Activated CD4-positive, alpha-beta T cell treated with anti-CD3 and anti-CD28 coated beads for 4 hours (primary cell): ENCODE measurements around the gene CCDC7.
"Not testable (repeated sequence)": the region's sequence is repeated elsewhere in the genome, so short reads cannot be mapped to it uniquely, and the experiment has no call there.

Source experiments
- DNase-seq, 2 donors: peaks; one replicate each; pipeline ENCODE4 v3.0.0-alpha.2; 2020

Gene CCDC7

DNA sequence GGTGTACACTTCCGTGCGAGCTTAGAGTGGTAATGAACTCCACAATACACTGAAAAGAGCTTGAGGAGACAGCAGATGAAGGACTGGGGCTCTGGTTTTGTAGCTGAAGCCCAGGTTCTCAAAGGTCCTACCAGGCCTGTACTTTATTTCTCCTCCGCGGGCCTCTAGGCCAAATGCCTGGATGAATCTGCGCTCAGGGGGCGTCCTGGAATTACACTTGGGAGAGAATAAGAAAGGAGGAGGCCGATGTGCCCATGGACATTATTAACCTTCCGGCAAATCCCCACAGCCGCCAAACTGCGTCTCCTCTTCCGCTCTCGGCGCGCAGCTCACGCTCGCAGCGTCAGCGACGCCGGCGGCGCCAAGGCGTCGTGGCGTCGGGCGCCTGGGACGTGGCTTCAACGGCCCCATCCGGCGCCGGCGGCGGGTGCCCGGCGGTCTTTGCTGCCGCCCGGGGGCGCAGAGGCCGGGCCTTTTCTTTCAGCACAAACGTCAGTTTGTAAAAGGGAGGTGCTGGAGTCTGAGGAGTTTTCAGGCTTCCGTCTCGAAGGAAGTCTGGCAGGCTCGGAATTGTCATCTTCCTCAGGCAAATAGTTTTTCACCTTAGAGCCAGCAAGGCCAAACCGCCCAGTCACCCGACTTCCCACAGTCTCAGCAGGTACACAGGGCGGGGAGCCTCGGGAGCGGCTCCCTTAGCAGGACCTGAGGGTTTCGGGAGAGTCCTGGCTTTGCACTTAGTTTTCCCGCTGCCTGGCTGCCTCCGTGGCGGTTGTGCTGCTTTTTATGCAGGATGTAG is at the start of gene CCDC7:
CCDC7 (plus strand) TSS at position 401 of the 796 bp plus-strand sequence. CDS start 5,503 bp downstream, outside the sequence.
- DNase-seq: peak; percentile 74 to 80

DNA sequence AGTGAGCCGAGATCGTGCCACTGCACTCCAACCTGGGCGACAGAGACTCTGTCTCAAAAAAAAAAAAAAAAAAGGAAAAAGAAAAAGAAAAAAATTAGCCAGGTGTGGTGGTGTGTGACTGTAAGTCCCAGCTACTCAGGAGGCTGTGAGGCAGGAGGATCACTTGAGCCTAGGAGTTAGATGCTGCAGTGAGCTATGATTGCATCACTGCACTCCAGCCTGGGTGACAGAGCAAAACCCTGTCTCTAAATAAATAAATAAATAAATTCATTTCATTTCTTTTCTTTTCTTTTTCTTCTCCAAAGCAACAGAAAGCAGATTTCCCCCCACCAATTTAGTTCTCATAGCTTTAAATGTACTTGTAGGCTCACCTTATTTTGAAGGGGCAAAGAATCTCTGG is 48.8 kb upstream of the CCDC7 start:
- DNase-seq: not testable (repeated sequence)

DNA sequence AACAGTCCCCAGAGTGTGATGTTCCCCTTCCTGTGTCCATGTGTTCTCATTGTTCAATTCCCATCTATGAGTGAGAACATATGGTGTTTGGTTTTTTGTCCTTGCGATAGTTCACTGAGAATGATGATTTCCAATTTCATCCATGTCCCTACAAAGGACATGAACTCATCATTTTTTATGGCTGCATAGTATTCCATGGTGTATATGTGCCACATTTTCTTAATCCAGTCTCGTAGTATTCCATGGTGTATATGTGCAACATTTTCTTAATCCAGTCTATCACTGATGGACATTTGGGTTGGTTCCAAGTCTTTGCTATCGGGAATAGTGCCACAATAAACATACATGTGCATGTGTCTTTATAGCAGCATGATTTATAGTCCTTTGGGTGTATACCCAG is 46.2 kb upstream of the CCDC7 start:
- DNase-seq: not testable (repeated sequence)

DNA sequence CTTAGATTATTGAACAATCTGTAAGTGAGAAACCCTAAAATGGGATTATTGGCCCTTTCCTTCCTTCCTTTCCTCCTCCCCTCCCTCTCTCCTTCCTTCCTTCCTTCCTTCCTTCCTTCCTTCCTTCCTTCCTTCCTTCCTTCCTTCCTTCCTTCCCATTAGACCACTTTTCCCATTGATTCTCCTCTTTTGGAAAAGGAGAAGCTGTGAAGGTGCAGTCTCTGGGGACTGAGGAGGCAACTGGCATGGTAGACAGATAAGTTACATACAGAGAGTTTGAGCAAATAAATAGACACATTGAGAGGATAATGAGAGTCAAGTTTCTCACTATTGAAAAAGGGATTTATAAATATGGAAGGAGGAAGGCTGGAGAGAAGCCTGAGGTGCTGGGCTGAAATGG is 45.0 kb upstream of the CCDC7 start:
- DNase-seq: no peak

DNA sequence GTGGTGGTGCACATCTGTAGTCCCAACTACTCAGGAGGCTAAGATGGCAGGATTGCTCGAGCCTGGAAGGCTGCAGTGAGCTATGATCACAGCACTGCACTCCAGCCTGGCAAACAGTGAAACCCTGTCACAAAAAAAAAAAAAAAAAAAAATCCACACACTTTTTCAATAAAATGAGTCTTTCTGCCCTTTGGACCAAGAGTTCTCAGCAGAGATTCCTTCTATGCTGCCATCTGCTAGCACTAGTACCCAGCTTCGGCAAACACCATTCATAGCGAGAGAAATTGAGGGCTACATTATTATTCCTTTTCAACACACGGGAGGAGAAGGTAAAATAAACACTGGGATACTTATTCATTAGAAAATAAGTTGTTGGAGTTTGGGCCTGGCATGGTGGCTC is 43.4 kb upstream of the CCDC7 start:
- no peak for DNase-seq

DNA sequence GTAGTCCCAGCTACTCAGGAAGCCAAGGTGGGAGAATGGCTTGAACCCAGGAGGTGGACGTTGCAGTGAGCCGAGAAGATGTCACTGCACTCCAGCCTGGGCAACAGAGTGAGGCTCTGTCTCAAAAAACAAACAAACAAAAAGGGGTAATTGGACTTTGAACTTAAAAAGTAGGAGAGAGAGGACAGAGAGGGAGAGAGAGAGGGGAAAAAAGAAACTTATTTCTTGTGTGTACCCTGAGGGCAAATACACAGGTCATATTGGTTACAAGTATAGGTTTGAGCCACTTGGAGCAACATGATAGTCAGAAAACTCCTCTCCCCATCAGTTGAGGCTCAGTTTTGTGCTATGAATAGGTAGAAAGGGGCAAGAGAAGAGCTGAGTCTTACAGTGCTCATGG is 42.8 kb upstream of the CCDC7 start:
- DNase-seq: no peak

DNA sequence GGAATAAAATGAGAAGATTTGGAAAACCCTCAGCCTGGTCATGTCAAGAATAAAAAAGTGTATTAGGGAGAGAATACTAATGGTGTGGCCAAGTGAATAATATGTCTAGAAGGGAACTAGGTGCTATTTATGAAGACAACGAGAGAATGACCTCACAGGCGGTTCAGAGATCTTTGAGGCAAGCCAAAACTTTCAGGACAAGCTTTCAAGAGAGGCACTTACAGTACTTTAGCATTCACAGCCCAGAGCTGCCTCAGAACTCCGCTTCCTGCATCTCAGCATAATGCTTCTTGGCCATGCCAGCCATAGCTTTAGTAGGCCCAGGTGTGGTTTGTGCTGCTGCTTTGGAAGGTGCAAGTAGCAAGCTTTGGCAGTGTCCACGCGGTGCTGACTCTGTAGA is 37.2 kb upstream of the CCDC7 start:
- DNase-seq: no peak

DNA sequence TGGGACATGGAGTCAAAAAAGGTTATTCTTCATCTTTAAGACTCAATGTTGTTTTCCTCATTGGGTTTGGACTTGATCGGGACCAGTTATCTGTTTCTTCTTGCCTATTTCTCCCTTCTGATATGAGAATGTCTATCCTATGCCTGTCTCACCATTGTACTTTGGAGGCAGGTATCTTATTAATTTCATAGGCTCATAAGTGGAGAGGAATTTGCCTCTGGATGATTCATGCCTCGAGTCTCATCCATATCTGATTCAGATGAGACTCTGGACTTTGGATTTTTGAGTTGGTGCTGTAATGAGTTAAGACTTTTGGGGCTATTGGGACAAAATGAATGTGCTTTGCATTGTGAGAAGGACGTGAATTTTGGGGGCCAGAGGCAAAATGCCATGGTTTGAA is 36.2 kb upstream of the CCDC7 start:
- no peak for DNase-seq

DNA sequence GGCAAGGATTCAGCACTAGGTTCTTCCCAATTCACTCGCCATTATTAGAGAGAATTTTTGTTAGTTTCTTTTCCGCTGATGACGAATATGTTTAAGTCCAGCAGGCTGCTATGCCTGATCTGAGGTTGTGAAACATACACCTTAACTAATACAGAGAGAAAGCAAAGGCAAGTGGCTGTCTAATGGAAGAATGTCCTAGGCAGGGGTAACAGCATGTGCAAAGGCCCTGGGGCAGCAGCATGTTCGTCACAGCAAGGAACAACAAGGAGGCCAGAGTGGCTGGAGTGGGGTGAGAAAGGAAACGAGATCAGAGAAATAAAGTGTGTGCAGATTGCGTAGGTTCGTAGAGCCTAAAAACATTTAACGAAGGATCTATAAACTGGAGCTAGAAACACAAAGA is 35.4 kb upstream of the CCDC7 start:
- DNase-seq: no peak

DNA sequence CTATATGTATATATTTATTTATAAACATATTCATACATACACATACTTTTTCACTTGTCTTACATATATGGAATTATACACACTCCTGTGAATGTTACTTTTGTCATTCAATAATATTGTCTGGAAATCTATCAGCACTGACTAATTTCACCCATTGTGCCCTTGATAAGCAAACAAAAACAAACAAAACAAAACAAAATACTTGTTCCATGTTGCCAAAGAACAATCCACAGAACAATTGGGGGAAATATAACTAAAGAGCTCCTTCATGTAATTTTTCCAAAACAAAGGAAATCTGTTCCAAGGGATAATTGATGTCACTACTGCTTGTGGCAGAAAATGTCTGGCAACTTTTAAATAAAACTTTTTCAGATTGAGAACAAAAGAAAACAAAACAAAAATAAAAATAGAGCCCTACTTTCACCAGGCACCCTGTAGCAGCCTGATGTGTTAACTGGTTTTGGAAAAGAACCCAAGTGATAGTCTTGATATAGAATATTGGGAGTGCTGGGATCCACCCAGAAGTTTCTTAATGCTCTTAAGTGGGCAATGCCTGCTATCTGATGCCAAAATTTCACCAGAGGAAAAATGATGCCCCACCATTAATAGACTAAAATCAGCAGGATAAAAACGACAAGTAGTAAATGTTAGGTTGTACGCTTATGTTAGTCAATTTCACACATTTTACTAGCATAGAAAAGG is 34.0 kb upstream of the CCDC7 start:
- no peak for DNase-seq

DNA sequence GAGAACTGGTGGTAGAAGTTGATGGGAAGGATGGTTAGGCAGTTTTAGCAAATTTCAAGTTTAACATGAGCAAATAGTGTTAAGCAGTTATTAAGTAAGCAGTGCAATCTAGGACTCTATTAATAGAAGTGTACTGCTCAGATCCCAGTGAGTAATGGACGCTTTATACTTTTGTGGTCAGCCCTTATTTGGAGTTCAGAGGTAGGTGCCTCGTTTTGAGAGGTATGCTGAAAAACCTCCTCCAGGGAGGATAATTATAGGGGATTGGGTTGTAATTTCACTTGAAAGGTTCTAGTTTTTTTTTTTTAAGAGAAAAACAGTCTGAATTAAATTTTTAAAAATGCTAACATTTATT is 33.5 kb upstream of the CCDC7 start:
- DNase-seq: no peak

DNA sequence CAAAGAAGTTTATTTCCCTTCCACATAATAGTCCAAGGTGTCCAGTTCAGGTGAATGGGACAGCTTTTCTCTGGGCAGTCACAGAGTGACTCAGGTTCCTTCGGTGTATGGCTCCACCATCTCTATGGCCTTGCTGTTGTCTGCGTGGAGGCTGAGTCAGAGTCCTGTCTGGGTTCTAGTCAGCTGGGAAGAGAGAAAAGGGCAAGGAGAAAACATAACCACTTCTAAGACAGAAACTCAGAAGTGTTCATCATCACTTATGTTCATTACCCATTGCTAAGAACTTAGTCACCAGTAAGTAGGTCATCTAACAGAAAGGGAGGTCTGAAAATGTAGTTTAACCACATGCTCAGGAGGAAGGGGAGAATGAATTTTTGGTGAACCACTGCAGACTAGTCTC is 32.4 kb upstream of the CCDC7 start:
- peak; percentile 27 to 39 for DNase-seq

DNA sequence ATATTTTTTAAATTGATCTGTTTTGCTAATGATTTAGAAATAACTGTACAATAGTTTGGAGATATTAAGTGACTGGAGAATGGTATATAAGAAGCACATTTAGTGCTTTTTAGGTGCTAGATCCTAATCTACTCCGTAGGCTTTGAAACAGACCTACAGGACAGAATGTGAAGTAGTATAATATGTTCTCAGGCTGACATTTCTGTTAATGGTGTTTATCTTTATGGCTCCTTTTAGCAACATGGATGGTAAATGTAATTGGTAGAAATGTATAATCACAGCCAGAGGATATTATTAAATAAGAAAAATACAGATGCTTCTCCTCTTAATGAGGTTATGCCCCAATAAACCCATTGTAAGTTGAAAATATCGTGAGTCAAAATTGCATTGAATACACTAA is 30.6 kb upstream of the CCDC7 start:
- no peak for DNase-seq

DNA sequence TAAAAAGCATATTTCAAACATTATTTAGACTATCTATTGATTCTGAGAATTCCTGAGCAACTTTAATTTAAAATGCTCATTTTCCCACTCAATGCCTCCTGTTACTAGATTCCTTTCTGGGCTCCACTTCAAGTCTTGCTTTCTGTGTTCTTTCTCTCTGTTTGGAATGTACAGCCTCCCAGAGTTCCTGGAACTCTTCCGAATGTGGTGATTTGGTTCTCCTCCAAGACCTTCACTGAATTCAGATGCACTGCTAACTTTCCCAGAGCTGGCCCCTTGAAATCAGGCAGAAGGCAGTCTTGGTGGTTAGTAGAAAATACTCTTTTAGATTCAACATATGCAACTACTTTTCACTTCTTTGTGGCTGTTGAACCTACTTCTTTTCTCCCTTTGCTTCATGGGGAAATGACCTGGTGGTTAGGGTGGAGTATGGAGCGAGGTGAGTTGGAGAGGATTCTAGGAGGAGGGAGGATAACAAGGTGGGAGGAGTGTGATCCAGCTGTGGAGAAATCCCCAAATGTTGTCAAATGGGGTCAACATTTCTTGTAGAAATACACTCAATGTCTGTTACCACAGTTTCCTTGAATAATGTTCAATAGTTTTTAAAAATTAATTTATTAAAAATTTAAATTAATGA is 27.9 kb upstream of the CCDC7 start:
- no peak for DNase-seq

DNA sequence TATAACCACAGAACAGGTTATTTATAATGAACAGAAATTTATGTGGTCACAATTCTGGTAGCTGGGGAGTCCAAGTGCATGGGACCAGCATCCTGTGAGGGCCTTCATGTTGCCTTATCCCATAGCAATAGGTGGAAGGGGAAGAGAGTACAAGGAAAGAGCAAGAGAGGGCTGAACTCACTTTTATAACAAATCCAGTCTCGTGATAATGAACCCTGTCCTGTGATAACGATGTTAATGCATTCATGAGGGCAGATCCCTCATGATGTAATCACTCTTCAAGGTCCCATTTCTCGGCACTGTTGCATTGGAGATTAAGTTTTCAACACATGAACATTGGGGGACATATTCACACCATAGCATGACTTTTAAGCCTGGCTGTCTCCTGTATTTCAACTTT is 27.4 kb upstream of the CCDC7 start:
- DNase-seq: no peak

DNA sequence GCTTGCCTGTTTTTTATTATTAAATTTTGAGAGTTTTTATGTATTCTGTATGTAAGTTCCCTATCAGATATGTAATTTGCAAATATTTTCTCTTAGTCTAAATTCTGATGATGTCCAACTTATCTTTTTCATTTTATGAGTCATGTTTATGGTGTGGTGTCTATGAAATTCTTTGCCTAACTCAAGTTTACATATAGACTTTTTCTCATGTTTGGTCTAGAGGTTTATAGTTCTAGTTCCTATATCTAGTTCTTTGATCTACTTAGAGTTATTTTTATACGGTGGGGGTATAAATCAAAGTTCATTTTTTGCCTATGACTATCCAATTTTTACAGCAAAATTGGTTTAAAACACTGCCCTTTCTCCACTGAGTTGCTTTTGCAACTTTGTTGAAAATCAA is 26.3 kb upstream of the CCDC7 start:
- DNase-seq: no peak

DNA sequence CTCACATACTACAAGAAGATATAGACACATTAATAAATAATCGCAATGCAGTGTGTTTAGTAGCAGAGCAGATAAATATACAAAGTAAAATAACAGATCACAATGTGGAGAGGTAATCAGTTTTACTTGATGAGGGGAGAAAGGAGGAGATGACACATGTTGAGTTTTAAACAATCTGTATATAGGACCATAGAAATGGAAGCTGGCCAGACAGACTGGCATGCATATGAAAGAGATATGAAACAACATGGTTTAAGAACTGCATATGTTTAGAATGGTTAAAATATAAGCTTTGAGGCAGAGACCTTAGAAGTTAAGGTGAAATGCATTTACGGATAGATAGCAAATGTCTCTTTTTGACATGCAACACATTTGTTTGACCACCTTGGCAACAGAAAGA is 19.8 kb upstream of the CCDC7 start:
- DNase-seq: no peak

DNA sequence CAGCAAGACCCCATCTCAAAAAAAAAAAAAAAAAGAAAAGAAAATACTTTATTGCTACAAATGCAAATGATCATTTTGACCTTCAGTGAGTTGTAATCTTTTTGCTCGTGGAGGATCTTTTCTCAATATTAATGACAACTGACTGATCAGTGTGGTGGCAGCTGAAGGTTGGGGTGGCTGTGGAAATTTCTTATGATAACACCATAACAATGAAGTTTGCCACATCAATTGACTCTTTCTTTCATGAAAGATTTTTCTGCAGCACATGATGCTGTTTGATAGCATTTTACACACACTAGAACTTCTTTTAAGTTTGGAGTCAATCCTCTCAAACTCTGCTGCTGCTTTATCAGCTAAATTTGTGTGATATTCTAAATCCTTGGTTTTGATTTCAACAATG is 12.4 kb upstream of the CCDC7 start:
- no peak for DNase-seq

DNA sequence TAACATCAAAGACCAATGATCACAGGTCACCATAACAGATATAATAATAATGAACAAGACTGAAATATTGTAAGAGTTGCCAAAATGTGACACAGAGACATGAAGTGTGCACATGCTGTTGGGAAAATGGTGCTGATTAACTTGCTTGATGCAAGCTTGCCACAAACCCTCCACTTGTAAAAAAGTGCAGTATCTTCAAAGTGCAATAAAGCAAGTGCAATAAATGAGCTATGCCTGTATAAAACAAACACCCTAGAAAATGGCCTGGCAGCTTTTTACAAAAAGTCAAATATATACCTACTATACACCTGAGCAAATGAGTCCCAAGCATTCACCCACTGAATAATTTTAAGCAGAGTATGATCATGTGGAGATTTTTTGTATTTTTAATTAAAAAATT is 9.7 kb upstream of the CCDC7 start:
- no peak for DNase-seq

DNA sequence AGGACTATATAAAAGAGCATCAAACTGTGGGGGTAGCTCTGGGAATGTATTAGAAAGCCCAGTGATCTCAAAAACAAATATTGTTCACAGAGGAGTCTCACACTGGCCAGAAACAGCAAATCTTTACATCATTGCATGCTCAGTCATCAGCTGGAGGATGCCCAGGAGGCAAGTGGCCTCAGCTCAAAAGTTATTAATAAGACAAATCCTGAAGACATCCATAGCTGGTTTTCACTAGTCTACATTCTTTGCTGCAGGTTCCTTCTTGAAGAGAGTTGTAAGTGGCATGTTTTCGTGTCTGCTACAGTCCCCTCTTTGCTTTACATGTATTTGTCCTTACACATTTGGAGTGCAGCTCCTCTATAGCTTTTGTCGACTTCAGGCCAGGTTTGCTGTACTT is 8.6 kb upstream of the CCDC7 start:
- no peak for DNase-seq

DNA sequence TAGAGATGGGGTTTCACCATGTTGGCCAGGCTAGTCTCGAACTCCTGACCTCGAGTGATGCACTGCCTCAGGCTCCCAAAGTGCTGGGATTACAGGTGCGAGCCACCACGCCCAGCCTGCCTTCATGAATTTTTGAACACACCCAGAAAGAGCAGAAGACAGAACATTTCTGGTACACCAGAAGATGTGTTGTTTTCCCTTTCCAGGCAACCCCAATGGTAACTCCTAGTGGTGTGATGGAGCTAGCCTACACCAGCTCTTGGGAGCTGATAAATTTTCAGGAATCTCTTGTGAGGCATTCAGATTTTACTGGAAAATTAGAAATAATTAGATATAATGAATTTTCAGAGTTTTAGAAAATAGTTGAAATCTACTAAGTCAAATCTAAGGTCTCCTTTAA is 904 bp upstream of the CCDC7 start:
- no peak for DNase-seq

DNA sequence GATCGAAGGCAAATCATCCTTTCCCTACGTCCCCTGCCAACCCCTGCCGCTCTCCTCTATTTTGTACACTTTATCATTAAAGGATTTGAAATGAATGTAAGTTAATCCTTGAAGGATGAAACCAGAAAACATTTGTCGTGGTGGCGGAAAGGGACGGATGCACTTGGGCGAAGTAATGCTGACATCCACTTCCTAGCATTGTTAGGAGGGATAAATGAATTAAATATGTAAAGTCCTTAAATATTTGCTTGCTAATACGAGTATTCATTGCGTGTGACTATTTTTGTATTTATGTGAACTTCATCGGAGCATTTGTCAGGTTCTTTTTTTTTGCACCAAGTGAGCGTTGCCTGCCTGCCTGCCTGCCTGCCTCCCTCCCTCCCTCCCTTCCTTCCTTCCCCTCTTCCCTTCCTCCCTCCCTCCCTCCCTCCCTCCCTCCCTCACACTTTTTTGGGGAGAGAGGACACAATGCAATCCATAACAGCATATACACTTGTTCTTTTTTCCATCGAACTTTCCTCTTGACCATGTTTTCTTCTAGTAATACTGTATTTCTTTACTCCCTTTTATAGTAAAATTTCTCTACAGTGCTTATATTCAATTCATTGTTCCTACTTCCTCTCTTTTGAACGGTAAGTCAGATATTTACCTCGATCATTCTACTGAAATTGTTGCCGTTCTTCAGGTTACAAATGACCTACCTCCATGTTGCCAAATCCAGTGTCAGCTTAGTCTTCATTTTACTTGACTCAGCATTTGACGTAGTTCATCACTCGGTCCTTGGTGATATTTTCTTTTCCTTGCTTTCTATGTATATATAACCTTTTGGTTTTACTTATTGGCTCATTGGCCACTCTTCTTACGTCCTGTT is 831 bp downstream of the CCDC7 start:
- DNase-seq: no peak

DNA sequence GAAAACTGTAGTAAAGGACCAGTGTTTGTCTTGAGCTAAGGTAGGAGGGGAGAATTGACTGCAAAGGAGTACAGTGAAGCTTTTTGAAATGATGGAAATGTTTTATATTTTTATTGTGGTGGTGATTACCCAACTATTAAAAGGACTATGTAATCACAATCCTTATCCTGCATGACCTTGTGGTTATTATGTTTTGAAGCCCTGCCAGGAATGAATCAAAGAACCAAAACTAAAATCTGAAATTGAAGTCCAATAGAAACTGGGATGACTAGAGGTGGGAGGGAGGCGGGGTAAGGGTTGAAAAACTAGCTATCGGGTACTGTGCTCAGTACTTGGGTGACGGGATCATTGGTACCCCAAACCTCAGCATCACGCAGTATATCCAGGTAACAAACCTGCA is 8.2 kb downstream of the CCDC7 start:
- no peak for DNase-seq
